Naive thymus-derived CD8-positive, alpha-beta T cell (primary cell): ENCODE data around the gene DDX10. TPM values are rescaled to one million over a fixed set of nuclear protein-coding genes. Genes with fewer than 3 reads are reported as not detected.
"Not testable (repeated sequence)": the region's sequence is repeated elsewhere in the genome, so short reads cannot be mapped to it uniquely, and the experiment has no call there.

Experiments used
- ATAC-seq, 2 donors: fragments of 150-1000 bp; cut with Tn5 transposase in 1 of 2; sonication (Bioruptor Pico), chemical (Tn5 transposase) in 1 of 2; 1 replicate in 1 of 2; 2 replicates in 1 of 2; pipeline ENCODE4 v1.10.0; 2021; ENCODE audit warnings: mild to moderate bottlenecking in 2 of 2, moderate library complexity in 2 of 2
- POLR2A ChIA-PET: fragments of 350-600 bp; sonication (Branson Sonifier 250); formaldehyde crosslinking; loops from one replicate; lab custom pipeline; 2021; ENCODE audit warnings: antibody characterized with exemption; lab: Charles Lee
- DNase-seq, 10 donors: peaks; one replicate each; pipeline versions ENCODE4 v3.0.0 to v3.0.0-alpha.2; 2020 to 2022
- H3K27ac Mint-ChIP-seq, 10 donors: one replicate each; pipeline ENCODE4 v1.8.0; 2020 to 2022; ENCODE audit warnings: mild to moderate bottlenecking in 10 of 10, mixed read lengths in 10 of 10, moderate library complexity in 4 of 10, inconsistent platforms in 1 of 10
- H3K27me3 Mint-ChIP-seq, 5 donors: one replicate each; pipeline ENCODE4 v1.8.0; 2021 to 2022; ENCODE audit warnings: mixed read lengths in 5 of 5
- H3K36me3 Mint-ChIP-seq, 3 donors: one replicate each; pipeline ENCODE4 v1.8.0; 2020 to 2022; ENCODE audit warnings: mixed read lengths in 3 of 3, mild to moderate bottlenecking in 2 of 3, inconsistent platforms in 1 of 3
- H3K4me1 Mint-ChIP-seq, 4 donors: one replicate each; pipeline ENCODE4 v1.8.0; 2021 to 2022; ENCODE audit warnings: mixed read lengths in 4 of 4
- H3K4me3 Mint-ChIP-seq, 10 donors: one replicate each; pipeline ENCODE4 v1.8.0; 2020 to 2022; ENCODE audit warnings: mild to moderate bottlenecking in 10 of 10, mixed read lengths in 10 of 10, moderate library complexity in 6 of 10, inconsistent platforms in 1 of 10
- H3K9me3 Mint-ChIP-seq, 9 donors: one replicate each; pipeline ENCODE4 v1.8.0; 2020 to 2022; ENCODE audit warnings: mixed read lengths in 9 of 9, mild to moderate bottlenecking in 3 of 9, inconsistent platforms in 1 of 9, moderate library complexity in 1 of 9
- polyA plus RNA-seq, 3 donors: library from polyadenylated mRNA; unstranded; fragments of 300-500 nt; fragmentation: Illumina TruSeq; gene quantifications; one replicate each; pipeline ENCODE4 v1.2.3, GENCODE V29; 2021
- total RNA-seq, 8 experiments: library from RNA in 2 of 8; stranded (reverse) in 2 of 8; gene quantifications; one replicate each; pipeline ENCODE4 v1.2.3 and lab custom pipeline; 2021 to 2026

The DDX10 gene
- total and polyA plus RNA-seq, 5 experiments from 2014 or later, result 13.1 to 26.3 (median 15.9) TPM

DNA sequence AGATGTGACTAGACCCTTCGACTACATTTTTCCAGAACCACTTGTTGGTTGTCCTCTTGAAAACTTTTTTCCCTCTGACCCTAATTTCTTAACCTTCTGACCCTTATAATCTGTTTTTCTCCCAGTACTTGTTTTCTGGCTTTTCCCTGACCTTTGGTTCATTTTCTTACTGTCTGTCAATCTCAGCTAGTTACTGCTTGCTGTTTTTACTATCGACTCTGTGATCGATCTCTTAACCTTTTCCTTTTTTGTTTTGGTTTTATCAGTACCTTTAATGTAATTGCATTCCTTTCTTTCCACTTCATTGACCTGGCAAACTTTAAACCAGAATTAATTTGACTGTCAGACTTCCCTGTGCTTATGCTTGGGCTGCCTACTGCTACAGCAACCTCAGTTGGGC lies 92.8 kb downstream of the DDX10 start:
- peaks cover 9 to 34% (median 17%) of the 10 kb centered on the region in 4 donors for H3K4me1 Mint-ChIP-seq
- peaks cover 0 to 5% (median 0%) of the 10 kb centered on the region in 3 donors for H3K36me3 Mint-ChIP-seq
- no peak for DNase-seq
- POLR2A ChIA-PET, result no interaction called here
- no peak overlapping the region for H3K27ac Mint-ChIP-seq
- no peak overlapping the region for H3K4me3 Mint-ChIP-seq
- peaks cover 0 to 3% (median 0%) of the 10 kb centered on the region in 9 donors for H3K9me3 Mint-ChIP-seq
- no peak for ATAC-seq
- H3K27me3 Mint-ChIP-seq, result no peaks in the 10 kb centered on the region

DNA sequence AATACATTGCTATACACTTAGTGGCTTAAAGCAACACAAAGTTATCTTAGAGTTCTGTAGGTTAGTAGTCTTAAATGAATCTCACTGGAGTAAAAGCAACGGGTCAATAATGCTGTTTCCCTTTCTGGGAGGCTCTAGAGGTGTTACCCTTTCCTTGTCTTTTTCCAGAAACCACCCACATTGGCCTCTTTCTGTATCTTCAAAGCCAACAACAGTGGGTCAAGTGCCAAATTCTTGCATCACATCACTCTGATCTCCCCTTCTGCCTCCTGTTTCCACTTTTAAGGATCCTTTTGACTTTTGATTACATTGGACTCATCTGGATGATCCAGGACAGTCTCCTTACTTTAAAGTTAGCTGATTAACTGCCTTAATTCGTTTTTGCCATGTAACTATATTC lies 93.6 kb downstream of the DDX10 start:
- Mint-ChIP-seq H3K4me1 (peaks cover 9 to 42% (median 18%) of the 10 kb centered on the region in 4 donors), H3K27ac (no peak overlapping the region), H3K27me3 (no peaks in the 10 kb centered on the region), H3K36me3 (peaks cover 0 to 5% (median 0%) of the 10 kb centered on the region in 3 donors), H3K9me3 (peaks cover 0 to 3% (median 0%) of the 10 kb centered on the region in 9 donors), H3K4me3 (no peak overlapping the region)
- POLR2A ChIA-PET, result no interaction called here
- ATAC-seq, result no peak
- no peak for DNase-seq

- ATAC-seq, result no peak
- POLR2A ChIA-PET, result no interaction called here
- Mint-ChIP-seq H3K9me3 (peaks cover 0 to 2% (median 0%) of the 10 kb centered on the region in 9 donors), H3K4me3 (no peak overlapping the region), H3K4me1 (peaks cover 9 to 43% (median 18%) of the 10 kb centered on the region in 4 donors), H3K36me3 (peaks cover 15 to 26% (median 25%) of the 10 kb centered on the region in 3 donors), H3K27me3 (no peaks in the 10 kb centered on the region), H3K27ac (peak overlapping the region in 1 of 10 donors; percentile 10)
- DNase-seq, result no peak
These were observed 101.8 kb downstream of the DDX10 start for GRCh38 chr11:108766596-108767173.

DNA sequence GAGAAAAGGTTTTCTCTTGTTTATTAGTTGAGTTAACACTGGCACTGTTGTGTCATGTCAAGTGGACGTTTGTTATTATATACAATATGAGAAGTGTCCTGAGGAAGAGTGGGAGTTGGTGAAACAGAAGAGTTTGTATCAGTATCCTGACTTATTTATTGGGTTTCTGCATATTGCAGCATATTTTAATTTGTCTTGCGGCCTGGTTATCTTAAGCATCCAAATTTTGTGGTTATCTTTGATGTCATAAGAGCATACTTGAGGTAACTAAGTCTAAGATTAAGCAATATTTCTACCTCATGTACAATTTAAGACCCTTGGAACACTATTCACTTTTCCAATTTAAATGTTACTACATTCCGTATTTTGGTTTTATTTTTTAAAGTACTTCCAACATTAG lies 103.5 kb downstream of the DDX10 start:
- DNase-seq, result no peak
- Mint-ChIP-seq H3K9me3 (peaks cover 0 to 2% (median 0%) of the 10 kb centered on the region in 9 donors), H3K27ac (no peak overlapping the region), H3K4me3 (no peak overlapping the region), H3K4me1 (peaks cover 6 to 39% (median 18%) of the 10 kb centered on the region in 4 donors), H3K27me3 (no peaks in the 10 kb centered on the region), H3K36me3 (peaks cover 15 to 33% (median 28%) of the 10 kb centered on the region in 3 donors)
- POLR2A ChIA-PET, result no interaction called here
- no peak for ATAC-seq

DNA sequence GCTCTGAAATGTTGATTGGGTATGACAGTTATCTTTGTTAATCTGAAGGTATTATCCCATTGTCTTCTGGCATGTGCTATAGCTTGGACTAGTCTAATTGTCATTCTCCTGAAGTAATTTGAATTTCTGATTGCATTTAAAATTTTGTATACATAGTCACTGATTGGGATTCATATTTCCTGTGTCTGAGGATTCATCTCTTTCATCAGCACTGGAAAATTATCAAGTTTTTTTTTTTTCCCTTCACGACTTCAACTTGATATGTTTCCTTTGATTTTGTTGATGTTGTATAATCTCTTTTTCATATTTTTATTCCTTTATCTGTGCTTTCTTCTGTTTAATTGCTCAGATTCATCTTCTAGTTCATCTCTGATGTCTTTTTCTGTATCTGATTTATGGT lies 104.1 kb downstream of the DDX10 start:
- peaks cover 6 to 44% (median 18%) of the 10 kb centered on the region in 4 donors for H3K4me1 Mint-ChIP-seq
- POLR2A ChIA-PET, result no interaction called here
- H3K27ac Mint-ChIP-seq, result no peak overlapping the region
- peaks cover 15 to 33% (median 28%) of the 10 kb centered on the region in 3 donors for H3K36me3 Mint-ChIP-seq
- H3K9me3 Mint-ChIP-seq, result peaks cover 0 to 2% (median 0%) of the 10 kb centered on the region in 9 donors
- no peak for ATAC-seq
- H3K4me3 Mint-ChIP-seq, result no peak overlapping the region
- no peaks in the 10 kb centered on the region for H3K27me3 Mint-ChIP-seq
- DNase-seq, result no peak

- no peaks in the 10 kb centered on the region for H3K27me3 Mint-ChIP-seq
- H3K9me3 Mint-ChIP-seq, result peaks cover 0 to 10% (median 4%) of the 10 kb centered on the region in 9 donors
- DNase-seq, result no peak
- H3K4me1 Mint-ChIP-seq, result peaks cover 0 to 21% (median 9%) of the 10 kb centered on the region in 4 donors
- no peak for ATAC-seq
- no peak overlapping the region for H3K27ac Mint-ChIP-seq
- no peak overlapping the region for H3K4me3 Mint-ChIP-seq
- peaks cover 17 to 45% (median 30%) of the 10 kb centered on the region in 3 donors for H3K36me3 Mint-ChIP-seq
- POLR2A ChIA-PET, result no interaction called here
These were observed 109.3 kb downstream of the DDX10 start for GRCh38 chr11:108774037-108774730.

DNA sequence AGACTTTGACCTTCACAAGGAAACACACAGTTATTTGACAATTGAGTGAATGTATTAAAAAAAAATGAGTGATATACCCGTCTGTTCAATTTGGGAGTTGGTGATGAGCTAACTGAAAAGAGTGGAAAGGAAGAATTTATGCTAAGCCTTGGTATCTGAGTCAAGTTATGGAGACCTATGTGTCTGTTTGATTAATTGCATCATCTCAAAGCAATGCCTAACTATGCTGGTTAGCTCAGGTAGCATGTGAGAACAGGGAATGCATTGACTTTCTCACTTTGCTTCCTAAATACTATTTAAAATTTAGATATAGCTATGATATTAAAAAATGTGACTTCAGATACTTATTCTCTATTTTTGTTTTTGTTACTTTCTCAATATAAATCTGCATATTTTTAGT lies 110.5 kb downstream of the DDX10 start:
- Mint-ChIP-seq H3K4me3 (no peak overlapping the region), H3K4me1 (peaks cover 3 to 21% (median 11%) of the 10 kb centered on the region in 4 donors), H3K27me3 (no peaks in the 10 kb centered on the region), H3K36me3 (peaks cover 17 to 48% (median 29%) of the 10 kb centered on the region in 3 donors), H3K9me3 (peaks cover 0 to 10% (median 6%) of the 10 kb centered on the region in 9 donors), H3K27ac (no peak overlapping the region)
- ATAC-seq, result no peak
- POLR2A ChIA-PET, result no interaction called here
- no peak for DNase-seq

DNA sequence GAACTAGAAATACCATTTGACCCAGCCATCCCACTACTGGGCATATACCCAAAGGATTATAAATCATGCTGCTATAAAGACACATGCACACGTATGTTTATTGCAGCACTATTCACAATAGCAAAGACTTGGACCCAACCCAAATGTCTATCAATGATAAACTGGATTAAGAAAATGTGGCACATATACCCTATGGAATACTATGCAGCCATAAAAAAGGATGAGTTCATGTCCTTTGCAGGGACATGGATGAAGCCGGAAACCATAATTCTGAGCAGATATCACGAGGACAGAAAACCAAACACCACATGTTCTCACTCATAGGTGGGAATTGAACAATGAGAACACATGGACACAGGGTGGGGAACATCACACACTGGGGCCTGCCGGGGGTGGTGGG lies 114.3 kb downstream of the DDX10 start:
- H3K27ac Mint-ChIP-seq, H3K27me3 Mint-ChIP-seq, DNase-seq, ATAC-seq, POLR2A ChIA-PET, H3K4me3 Mint-ChIP-seq: not testable (repeated sequence)
- peaks cover 0 to 13% (median 6%) of the 10 kb centered on the region in 9 donors for H3K9me3 Mint-ChIP-seq
- peaks cover 20 to 30% (median 23%) of the 10 kb centered on the region in 3 donors for H3K36me3 Mint-ChIP-seq
- H3K4me1 Mint-ChIP-seq, result peaks cover 7 to 23% (median 13%) of the 10 kb centered on the region in 4 donors

- POLR2A ChIA-PET, result no interaction called here
- H3K4me3 Mint-ChIP-seq, result no peak overlapping the region
- no peak for ATAC-seq
- H3K4me1 Mint-ChIP-seq, result peaks cover 14 to 33% (median 20%) of the 10 kb centered on the region in 4 donors
- H3K9me3 Mint-ChIP-seq, result peaks cover 0 to 13% (median 6%) of the 10 kb centered on the region in 9 donors
- H3K36me3 Mint-ChIP-seq, result peaks cover 16 to 32% (median 26%) of the 10 kb centered on the region in 3 donors
- no peak for DNase-seq
- no peak overlapping the region for H3K27ac Mint-ChIP-seq
- no peaks in the 10 kb centered on the region for H3K27me3 Mint-ChIP-seq
These were observed 115.2 kb downstream of the DDX10 start for GRCh38 chr11:108780119-108780518.

GRCh38 chr11:108781946-108782345 lies 117.1 kb downstream of the DDX10 start:
- H3K27me3 Mint-ChIP-seq, result no peaks in the 10 kb centered on the region
- peaks cover 0 to 13% (median 6%) of the 10 kb centered on the region in 9 donors for H3K9me3 Mint-ChIP-seq
- H3K36me3 Mint-ChIP-seq, result peaks cover 12 to 20% (median 18%) of the 10 kb centered on the region in 3 donors
- no peak for ATAC-seq
- H3K27ac Mint-ChIP-seq, result no peak overlapping the region
- peaks cover 27 to 51% (median 36%) of the 10 kb centered on the region in 4 donors for H3K4me1 Mint-ChIP-seq
- POLR2A ChIA-PET, result no interaction called here
- H3K4me3 Mint-ChIP-seq, result no peak overlapping the region
- no peak for DNase-seq

DNA sequence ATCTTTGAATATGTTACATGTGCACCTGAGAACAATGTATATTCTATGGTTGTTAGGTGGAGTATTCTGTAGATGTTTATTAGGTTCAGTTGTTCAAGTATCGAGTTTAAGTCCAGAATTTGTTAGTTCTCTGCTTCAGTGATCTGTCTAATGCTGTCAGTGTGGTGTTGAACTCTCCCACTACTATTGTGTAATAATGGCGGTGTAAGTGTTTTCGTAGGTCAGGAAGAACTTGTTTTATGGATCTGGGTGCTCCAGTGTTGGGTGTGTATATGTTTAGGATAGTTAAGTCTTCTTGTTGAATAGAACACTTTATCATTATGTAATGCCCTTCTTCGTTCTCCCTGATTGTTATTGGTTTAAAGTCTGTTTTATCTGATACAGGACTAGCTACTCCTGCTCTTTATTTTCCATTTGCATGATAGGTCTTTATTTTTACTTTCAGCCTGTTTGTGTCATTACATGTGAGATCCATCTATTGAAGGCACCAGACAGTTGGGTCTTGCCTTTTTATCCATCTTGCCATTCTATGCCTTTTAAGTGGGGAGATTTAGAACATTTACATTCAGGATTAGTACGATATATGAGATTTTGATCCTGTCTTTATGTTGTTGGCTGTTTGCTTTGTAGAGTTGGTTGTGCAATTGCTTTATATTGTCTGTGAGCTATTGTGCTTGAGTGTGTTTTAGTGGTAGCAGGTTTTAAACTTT lies 121.6 kb downstream of the DDX10 start:
- Mint-ChIP-seq H3K27ac (no peak overlapping the region), H3K4me1 (peaks cover 42 to 76% (median 55%) of the 10 kb centered on the region in 4 donors), H3K36me3 (peaks cover 6 to 9% (median 8%) of the 10 kb centered on the region in 3 donors), H3K9me3 (peaks cover 0 to 5% (median 0%) of the 10 kb centered on the region in 9 donors), H3K27me3 (no peaks in the 10 kb centered on the region), H3K4me3 (no peak overlapping the region)
- ATAC-seq, result no peak
- POLR2A ChIA-PET, result no interaction called here
- DNase-seq, result no peak

DNA sequence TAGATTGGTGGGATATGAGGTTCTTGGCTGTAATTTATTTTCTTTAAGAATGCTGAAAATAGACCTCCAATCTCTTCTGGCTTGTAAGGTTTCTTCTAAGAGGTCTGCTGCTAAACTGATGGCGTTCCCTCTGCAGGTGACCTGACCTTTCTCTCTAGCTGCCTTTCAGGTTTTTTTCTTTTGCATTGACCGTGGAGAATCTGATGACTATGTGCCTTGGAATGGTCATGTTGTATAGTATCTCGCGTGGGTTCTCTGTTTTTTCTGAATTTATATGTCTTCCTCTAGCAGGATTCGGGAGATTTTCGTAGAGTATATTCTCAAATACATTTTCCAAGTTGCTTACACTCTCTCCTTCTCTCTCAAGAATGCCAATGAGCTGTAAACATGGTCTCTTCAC lies 122.2 kb downstream of the DDX10 start:
- peaks cover 0 to 5% (median 0%) of the 10 kb centered on the region in 9 donors for H3K9me3 Mint-ChIP-seq
- no peak for DNase-seq
- peaks cover 6 to 9% (median 8%) of the 10 kb centered on the region in 3 donors for H3K36me3 Mint-ChIP-seq
- ATAC-seq, result no peak
- POLR2A ChIA-PET, result no interaction called here
- no peak overlapping the region for H3K4me3 Mint-ChIP-seq
- H3K27ac Mint-ChIP-seq, result peak overlapping the region in 1 of 10 donors; percentile 6
- H3K4me1 Mint-ChIP-seq, result peaks cover 42 to 76% (median 53%) of the 10 kb centered on the region in 4 donors
- H3K27me3 Mint-ChIP-seq, result no peaks in the 10 kb centered on the region
